ENCODE results near the gene ICOSLG.
"Not testable (repeated sequence)": the region's sequence is repeated elsewhere in the genome, so short reads cannot be mapped to it uniquely, and the experiment has no call there.

Gene ICOSLG, protein sequence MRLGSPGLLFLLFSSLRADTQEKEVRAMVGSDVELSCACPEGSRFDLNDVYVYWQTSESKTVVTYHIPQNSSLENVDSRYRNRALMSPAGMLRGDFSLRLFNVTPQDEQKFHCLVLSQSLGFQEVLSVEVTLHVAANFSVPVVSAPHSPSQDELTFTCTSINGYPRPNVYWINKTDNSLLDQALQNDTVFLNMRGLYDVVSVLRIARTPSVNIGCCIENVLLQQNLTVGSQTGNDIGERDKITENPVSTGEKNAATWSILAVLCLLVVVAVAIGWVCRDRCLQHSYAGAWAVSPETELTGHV

DNA sequence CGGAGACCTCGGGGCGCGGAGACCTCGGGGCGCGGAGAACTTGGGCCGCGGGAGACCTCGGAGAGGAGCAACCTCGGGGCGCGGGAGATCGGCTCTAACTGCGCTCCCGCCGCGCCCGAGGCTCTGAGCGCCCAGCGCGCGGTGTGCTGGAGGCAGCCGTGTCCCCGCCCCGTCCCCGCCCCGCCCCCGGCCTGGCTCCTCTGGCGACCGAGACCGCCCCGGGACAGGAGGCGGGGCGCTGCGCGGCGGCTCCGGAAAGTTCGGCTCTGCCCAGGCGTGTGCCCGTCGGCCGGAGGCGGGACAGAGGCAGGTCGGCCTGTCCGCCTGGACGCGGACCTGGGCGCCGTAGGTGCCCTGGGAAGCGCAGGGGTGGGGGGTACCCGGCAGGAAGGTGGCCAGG, at the start of gene ICOSLG:
Gene ICOSLG (minus strand): TSS at position 102 of the 400 bp plus-strand sequence. CDS start 126 bp downstream, outside the sequence.
- not testable (repeated sequence) for H3K27ac ChIP-seq

DNA sequence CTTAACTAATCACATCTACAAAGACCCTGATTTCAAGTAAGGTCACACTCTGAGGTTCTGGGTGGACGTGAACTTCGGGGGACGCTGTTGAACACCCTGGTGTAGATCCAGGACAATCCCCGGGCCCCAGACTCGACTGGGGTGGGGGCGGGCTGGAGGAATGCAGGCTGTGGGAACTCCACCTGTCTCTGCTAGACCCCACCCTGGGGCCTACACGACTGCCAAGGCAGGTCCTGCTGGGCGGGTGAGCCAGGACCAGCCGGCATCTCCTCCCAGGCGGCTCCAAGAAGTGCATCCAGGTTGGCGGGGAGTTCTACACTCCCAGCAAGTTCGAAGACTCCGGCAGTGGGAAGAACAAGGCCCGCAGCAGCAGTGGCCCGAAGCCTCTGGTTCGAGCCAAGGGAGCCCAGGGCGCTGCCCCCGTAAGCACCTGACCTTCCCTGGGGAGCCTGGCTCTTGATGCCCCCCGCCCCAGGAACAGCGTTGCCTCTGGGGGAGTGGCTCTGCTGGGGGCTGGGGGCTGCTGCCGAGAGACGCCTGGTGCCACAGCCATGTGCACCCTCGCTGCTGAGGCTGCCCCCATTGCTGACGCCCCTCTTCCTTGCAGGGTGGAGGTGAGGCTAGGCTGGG, 48.8 kb upstream of the ICOSLG start:
- no peak for TF ChIP-seq ZFX (IDR thresholded peaks at IDR 0.05)
- TF ChIP-seq, protein P1, sequence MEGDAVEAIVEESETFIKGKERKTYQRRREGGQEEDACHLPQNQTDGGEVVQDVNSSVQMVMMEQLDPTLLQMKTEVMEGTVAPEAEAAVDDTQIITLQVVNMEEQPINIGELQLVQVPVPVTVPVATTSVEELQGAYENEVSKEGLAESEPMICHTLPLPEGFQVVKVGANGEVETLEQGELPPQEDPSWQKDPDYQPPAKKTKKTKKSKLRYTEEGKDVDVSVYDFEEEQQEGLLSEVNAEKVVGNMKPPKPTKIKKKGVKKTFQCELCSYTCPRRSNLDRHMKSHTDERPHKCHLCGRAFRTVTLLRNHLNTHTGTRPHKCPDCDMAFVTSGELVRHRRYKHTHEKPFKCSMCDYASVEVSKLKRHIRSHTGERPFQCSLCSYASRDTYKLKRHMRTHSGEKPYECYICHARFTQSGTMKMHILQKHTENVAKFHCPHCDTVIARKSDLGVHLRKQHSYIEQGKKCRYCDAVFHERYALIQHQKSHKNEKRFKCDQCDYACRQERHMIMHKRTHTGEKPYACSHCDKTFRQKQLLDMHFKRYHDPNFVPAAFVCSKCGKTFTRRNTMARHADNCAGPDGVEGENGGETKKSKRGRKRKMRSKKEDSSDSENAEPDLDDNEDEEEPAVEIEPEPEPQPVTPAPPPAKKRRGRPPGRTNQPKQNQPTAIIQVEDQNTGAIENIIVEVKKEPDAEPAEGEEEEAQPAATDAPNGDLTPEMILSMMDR (conservative IDR thresholded peaks at IDR 0.05), result no peak
- H3K27ac ChIP-seq, result no peak overlapping the region

DNA sequence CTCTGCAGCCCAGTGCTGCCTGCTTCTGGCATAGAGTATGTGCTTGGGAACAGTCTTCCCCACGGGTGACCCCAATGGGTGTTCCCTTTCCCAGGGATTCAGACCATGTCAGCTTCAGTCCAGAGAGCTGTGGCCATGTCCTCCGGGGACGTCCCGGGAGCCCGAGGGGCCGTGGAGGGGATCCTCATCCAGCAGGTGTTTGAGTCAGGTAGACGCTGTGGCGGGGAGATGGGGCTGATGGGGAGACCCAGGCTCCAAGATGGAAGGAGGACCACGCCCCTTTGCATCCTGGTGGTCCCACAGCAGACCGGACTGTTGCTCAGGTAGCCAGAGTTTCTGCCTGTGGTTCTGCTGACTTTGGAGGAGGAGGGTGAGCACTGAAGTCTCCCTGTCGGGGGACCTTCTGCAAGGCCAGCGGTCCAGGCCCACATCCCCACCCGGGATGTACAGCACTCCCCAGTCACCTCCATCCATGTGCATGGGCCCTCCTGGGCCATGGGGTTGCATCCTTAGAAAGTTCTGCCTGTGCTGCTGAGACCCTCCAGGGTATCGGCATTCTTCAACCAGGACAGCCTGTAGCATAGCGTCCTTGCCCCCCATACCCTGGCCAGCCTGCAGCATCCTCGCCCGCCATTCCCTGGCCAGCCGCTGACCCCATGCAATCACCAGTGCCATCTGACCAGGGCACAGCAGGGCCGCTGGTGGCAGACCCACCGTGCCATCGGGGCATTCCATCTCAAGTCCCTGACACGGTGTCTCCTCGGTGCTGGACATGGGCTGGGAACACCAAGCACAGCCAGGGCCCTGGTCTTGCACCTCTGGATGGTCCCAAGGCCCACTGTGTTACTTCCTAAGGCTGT, 47.7 kb upstream of the ICOSLG start:
- TF ChIP-seq, protein P1 (conservative IDR thresholded peaks at IDR 0.05), result no peak
- TF ChIP-seq ZFX (IDR thresholded peaks at IDR 0.05), result no peak
- H3K27ac ChIP-seq, result no peak overlapping the region

DNA sequence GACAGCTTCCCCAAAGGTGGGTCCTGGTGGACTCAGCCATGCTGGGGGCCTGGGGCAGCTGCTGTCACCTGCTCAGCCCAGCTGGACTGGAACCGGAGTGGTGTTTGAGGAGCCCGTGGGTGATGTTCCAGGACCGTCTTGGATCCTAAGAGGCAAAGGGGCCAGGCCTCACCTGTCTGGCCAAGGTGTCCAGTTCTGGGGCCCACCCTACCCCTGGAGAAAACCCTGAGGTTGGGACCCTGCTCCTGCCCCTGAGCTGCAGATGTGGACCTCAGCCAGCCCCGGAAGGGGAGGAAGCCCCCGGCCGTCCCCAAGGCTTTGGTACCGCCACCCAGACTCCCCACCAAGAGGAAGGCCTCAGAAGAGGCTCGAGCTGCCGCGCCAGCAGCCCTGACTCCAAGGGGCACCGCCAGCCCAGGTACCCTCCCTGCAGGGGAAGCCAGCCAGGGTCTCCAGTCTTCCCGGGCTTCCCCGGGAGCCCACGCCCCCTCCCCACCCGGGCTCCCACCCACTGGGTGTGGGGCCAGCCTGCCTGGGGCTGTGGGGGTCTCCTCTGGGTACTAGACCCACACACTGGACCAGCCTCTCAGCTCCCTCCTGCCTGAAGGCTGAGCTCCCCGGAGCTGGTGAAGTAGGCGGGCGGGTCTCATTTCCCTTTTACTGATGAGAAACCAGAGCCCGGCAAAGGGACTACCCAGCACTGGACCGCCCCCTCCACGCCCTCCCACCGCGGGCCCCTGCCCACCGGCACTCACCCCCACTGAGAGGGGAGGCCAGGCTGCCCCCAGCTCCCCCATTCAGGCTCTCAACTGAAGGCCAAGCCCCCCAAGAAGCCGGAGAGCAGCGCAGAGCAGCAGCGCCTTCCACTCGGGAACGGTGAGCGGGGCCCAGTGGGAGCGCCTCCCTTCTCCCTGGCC, 46.2 kb upstream of the ICOSLG start:
- no peak overlapping the region for H3K27ac ChIP-seq
- TF ChIP-seq ZFX (IDR thresholded peaks at IDR 0.05), result no peak
- TF ChIP-seq, protein P1 (conservative IDR thresholded peaks at IDR 0.05), result no peak

DNA sequence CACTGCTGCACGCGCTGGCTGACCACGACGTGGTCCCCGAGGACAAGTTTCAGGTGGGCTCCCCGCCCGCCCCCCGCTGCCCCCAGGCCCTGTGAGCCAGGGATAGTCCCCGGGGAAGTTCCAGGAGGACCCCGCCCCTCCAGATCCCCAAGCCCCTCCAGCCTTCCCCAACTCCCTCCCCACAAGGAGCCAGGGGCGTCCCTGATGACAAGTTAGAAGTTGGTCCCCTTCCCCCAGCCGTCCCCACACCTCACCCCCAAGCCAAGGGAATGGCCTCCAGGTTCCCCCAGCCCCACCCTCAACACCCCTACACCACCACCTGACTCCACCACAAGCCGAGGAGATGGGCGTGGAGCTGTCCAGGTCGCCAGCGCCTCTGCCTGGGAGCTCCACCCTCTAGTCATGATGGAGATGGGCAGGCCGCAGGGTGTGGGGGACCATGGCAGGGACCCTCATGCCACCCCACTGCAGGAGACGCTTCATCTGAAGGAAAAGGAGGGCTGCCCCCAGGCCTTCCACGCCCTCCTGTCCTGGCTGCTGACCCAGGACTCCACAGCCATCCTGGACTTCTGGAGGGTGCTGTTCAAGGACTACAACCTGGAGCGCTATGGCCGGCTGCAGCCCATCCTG, 45.5 kb upstream of the ICOSLG start:
- TF ChIP-seq ZFX (IDR thresholded peaks at IDR 0.05), result no peak
- TF ChIP-seq, protein P1 (conservative IDR thresholded peaks at IDR 0.05), result no peak
- no peak overlapping the region for H3K27ac ChIP-seq

DNA sequence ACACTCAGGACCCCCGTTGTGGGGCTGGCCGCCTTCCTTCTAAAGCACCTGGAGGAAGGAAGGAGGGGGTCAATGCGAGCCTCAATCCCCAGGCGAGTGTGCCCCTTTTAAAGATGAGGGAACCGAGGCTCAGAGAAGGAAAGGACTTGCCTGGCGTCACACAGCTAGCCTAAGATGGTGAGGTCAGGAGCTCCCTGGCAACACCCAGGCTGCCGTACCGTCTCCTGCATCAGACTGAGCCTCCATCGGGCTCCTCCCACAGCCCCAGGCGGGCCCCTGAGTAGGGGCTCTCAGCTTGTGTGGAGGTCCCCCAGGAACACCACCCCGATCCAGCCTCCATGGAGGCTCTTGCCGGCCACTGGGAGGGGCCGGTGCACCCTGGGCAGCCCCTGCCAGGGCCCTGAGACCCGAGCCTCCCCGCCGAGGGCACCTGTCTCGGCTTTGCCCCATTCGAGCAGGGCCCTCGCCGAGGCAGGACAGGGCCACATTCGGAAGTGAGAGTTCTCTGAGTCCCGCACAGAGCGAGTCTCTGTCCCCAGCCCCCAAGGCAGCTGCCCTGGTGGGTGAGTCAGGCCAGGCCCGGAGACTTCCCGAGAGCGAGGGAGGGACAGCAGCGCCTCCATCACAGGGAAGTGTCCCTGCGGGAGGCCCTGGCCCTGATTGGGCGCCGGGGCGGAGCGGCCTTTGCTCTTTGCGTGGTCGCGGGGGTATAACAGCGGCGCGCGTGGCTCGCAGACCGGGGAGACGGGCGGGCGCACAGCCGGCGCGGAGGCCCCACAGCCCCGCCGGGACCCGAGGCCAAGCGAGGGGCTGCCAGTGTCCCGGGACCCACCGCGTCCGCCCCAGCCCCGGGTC, 44.6 kb upstream of the ICOSLG start, which contains the start of gene AIRE:
Gene AIRE (plus strand): TSS at position 739 of the 855 bp plus-strand sequence. CDS start 131 bp downstream, outside the sequence.
- H3K27ac ChIP-seq, result no peak within 1 kb of the TSS
- TF ChIP-seq ZFX (IDR thresholded peaks at IDR 0.05), result no peak
- TF ChIP-seq, protein P1 (conservative IDR thresholded peaks at IDR 0.05), result no peak

All from C4-2B (cell line).